Activated CD8-positive, alpha-beta memory T cell treated with anti-CD3 and anti-CD28 coated beads for 4 hours (primary cell): ENCODE measurements around the gene LMNA.
"Not testable (repeated sequence)": the region's sequence is repeated elsewhere in the genome, so short reads cannot be mapped to it uniquely, and the experiment has no call there.

Source experiments
- DNase-seq, 2 donors: peaks; one replicate each; pipeline ENCODE4 v3.0.0-alpha.2; 2020; ENCODE audit warnings: low read depth in 2 of 2

The LMNA gene

GRCh38 chr1:156122086-156122485, 7.6 kb downstream of the LMNA start:
- no peak for DNase-seq

- DNase-seq: no peak
These were observed 8.2 kb downstream of the LMNA start for GRCh38 chr1:156122519-156123355.

- peak; percentile 38 to 51 for DNase-seq
These were observed 9.1 kb downstream of the LMNA start for GRCh38 chr1:156123356-156124196.

- DNase-seq: no peak
These were observed 10.3 kb downstream of the LMNA start for GRCh38 chr1:156124557-156125483.

- not testable (repeated sequence) for DNase-seq
These were observed 11.0 kb downstream of the LMNA start for GRCh38 chr1:156125544-156125943.

GRCh38 chr1:156126043-156126629, 11.6 kb downstream of the LMNA start:
- no peak for DNase-seq

- DNase-seq: peak; percentile 61 to 75
These were observed 12.4 kb downstream of the LMNA start for GRCh38 chr1:156126630-156127534.

GRCh38 chr1:156128308-156128653, 13.8 kb downstream of the LMNA start:
- DNase-seq: no peak

GRCh38 chr1:156128654-156129597, 14.4 kb downstream of the LMNA start:
- DNase-seq: no peak

- peak; percentile 49 to 59 for DNase-seq
These were observed 15.4 kb downstream of the LMNA start for GRCh38 chr1:156129687-156130577.

- no peak for DNase-seq
These were observed 16.0 kb downstream of the LMNA start for GRCh38 chr1:156130578-156130942.

GRCh38 chr1:156134716-156135435, 20.4 kb downstream of the LMNA start:
- DNase-seq: no peak

GRCh38 chr1:156135930-156136871, 21.7 kb downstream of the LMNA start:
- no peak for DNase-seq

- DNase-seq: no peak
These were observed 22.5 kb downstream of the LMNA start for GRCh38 chr1:156136970-156137483.

- DNase-seq: no peak
These were observed 24.0 kb downstream of the LMNA start for GRCh38 chr1:156138458-156138867.
